GM21723 (cell line): ENCODE data around the gene JAK1.

Experiments used
- ATAC-seq: cut with Tn5 transposase; IDR thresholded peaks from one replicate; pipeline ENCODE4 v1.9.1; 2021; ENCODE audit warnings: mild to moderate bottlenecking, moderate library complexity; ENCODE audit not compliant: unreplicated experiment

Gene JAK1

DNA sequence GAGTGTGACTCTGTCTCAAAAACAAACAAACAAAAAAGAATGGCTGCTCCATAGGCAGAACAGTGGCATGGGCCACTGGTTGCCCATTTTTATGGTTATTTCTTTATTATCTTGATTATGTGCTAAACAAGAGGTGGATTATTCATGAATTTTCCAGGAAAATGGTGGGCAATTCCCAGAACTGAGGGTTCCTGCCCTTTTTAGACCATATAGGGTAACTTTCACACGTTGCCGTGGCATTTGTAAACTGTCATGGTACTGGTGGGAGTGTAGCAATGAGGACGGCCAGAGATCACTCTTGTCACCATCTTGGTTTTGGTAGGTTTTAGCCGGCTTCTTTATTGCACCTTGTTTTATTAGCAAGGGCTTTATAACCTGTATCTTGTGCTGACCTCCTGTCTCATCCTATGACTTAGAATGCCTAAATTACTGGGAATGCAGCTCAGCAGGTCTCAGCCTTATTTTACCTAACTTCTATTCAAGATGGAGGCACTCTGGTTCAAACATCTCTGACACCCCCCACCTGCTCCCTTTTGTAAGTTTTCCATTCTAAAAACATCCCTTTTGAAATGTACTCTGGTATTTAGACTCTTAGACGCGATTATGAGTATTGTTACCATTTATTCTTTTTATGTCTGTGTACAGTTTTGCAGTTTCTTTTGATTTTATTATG, 164.4 kb downstream of the JAK1 start:
- no peak for ATAC-seq

DNA sequence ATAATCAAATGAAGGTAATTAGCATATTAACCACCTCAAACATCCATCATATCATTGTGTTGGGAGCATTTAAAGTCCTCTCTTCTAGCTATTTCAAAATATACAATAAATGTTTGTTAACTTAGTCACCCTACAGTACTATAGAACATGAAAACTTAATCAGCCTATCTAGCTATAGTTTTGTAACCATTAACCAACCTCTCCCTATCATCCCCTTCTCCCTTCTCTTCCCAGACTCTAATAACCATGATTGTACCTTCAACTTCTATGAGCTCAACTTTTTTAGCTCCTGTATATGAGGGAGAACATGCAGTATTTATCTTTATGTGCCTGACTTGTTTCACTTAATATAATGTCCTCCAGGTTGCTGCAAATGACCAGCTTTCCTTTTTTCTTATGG, 167.5 kb downstream of the JAK1 start:
- no peak for ATAC-seq

DNA sequence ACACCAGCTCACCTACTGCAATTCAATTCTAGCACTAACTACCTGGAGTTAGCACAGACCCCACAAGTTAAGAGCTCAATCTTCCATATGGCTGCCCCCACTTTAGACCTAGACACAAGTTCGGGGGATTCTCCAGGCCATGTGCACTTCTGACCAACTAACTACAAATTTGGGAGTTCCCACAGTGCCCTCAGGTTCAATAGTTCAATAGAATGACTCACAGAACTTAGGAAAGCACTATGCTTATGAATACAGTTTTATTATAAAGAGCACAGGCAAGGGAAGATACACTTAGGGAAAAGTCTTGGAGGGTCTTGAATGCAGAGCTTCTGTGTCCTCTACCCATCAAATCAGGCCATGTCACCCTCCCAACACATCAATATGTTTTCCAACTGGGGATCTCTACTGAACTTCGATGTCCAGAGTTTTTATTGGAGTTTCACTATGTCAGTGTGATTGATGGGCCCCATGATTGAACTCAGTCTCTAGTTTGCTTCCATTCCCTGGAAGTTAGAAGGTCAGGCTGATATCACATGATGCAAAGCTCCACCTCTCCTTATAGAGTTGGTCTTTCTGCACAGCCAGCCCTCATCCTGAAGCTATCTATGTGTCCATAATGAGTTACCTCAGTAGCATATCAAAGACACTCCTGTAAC, 175.4 kb downstream of the JAK1 start:
- ATAC-seq, result no peak
